H1 (cell line): ENCODE measurements around the gene MOB2. TPM values are rescaled to one million over a fixed set of nuclear protein-coding genes. Genes with fewer than 3 reads are reported as not detected.

ENCODE experiments used
- CTCF ChIP-seq, 3 experiments: IDR thresholded peaks; 1 replicate in 2 of 3; 2 replicates in 1 of 3; pipeline versions ENCODE4 v1.5.1 to v1.6.1; 2011; ENCODE audit warnings: low read length in 3 of 3, mild to moderate bottlenecking in 3 of 3, inconsistent platforms in 2 of 3, low read depth in 1 of 3, moderate library complexity in 1 of 3; ENCODE audit not compliant: insufficient read depth in 1 of 3; ENCODE audit errors: control extremely low read depth in 1 of 3
- polyA plus RNA-seq, 7 experiments: library from polyadenylated mRNA; depleted of rRNA in 3 of 7; stranded (reverse) in 5 of 7; unstranded in 2 of 7; fragments of >200 nt in 5 of 7; fragments of 200-250 nt in 2 of 7; gene quantifications; 1 replicate in 5 of 7; 2 replicates in 1 of 7; 4 replicates in 1 of 7; pipeline versions ENCODE4 v1.2.1 to v1.2.3, GENCODE V29; 2011 to 2013; ENCODE audit warnings: missing spikeins in 2 of 7, mixed read lengths in 2 of 7
- total RNA-seq: library from RNA; stranded (reverse); fragmentation: NEBNext Ultra II Directional; extraction: Animal tissue kit (Norgen Biotek cat#: 25700); gene quantifications from 2 replicates; pipeline ENCODE4 v1.2.1, GENCODE V29; 2021

Gene MOB2
- total and polyA plus RNA-seq, 2 of the 8 experiments (the other 6 are each of a cell fraction or from before 2014, with no cell fraction given): 18.6 to 28.2 TPM

- TF ChIP-seq CTCF (IDR thresholded peaks at IDR 0.05; ENCODE audit: control extremely low read depth in 1 of 3, insufficient read depth in 1 of 3, low read depth in 1 of 3, low read length in 3 of 3): no peak
- TF ChIP-seq, all 59 proteins: peak for 0
These were observed 63.6 kb downstream of the MOB2 start (continued) for GRCh38 chr11:1422981-1423380.
